Measurements from ENCODE around the gene NELFCD.

DNA sequence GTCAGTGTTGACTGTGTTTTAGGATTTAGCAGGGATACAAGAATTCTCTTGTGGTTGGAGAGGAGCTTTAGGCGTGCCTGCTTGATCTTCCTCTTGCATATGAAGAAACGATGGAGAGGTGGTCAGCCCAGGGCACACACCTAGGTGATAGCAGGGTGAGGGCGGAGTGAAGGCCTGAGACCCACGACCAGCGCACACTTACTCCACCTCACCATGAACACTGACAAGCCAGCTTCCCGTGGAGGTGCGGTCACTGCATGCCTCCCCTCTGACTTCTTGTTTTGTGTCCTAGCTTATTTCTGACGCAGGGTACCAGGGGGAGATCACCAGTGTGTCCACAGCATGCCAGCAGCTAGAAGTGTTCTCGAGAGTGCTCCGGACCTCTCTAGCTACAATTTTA is 8.1 kb downstream of the NELFCD start:
- TF ChIP-seq POLR2A (IDR thresholded peaks at IDR 0.05) (no peak), EP300 (IDR thresholded peaks at IDR 0.05; ENCODE audit: low read depth) (no peak)
- TF ChIP-seq, protein P1, sequence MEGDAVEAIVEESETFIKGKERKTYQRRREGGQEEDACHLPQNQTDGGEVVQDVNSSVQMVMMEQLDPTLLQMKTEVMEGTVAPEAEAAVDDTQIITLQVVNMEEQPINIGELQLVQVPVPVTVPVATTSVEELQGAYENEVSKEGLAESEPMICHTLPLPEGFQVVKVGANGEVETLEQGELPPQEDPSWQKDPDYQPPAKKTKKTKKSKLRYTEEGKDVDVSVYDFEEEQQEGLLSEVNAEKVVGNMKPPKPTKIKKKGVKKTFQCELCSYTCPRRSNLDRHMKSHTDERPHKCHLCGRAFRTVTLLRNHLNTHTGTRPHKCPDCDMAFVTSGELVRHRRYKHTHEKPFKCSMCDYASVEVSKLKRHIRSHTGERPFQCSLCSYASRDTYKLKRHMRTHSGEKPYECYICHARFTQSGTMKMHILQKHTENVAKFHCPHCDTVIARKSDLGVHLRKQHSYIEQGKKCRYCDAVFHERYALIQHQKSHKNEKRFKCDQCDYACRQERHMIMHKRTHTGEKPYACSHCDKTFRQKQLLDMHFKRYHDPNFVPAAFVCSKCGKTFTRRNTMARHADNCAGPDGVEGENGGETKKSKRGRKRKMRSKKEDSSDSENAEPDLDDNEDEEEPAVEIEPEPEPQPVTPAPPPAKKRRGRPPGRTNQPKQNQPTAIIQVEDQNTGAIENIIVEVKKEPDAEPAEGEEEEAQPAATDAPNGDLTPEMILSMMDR (IDR thresholded peaks at IDR 0.05) = no peak

Data from transverse colon (tissue), 3 donors.